ENCODE data around the gene CEP112. TPM values are rescaled to one million over a fixed set of nuclear protein-coding genes. Genes with fewer than 3 reads are reported as not detected.

The CEP112 gene
- total and polyA plus RNA-seq, 2 of the 4 experiments (the other 2 are of a cell fraction): 2.5 to 5.6 TPM

GRCh38 chr17:66076546-66077190 lies 115.3 kb downstream of the CEP112 start:
- no peak overlapping the region for H3K4me3 ChIP-seq (ENCODE audit: insufficient read depth, low read depth, low read length)
- no peak overlapping the region for H3K56ac ChIP-seq (ENCODE audit: extremely low read depth, insufficient read depth, low read length)
- H3K4me2 ChIP-seq (ENCODE audit: low read depth, low read length): no peak overlapping the region
- TF ChIP-seq RCOR1 (IDR thresholded peaks at IDR 0.05; ENCODE audit: insufficient replicate concordance, low read length): no peak
- no peak for TF ChIP-seq NFE2L2 (IDR thresholded peaks at IDR 0.05; ENCODE audit: low read depth, low read length)
- no peak for TF ChIP-seq ELK1 (IDR thresholded peaks at IDR 0.05; ENCODE audit: borderline replicate concordance, low read depth, low read length)
- no peaks in the 10 kb centered on the region for H4K20me1 ChIP-seq (ENCODE audit: insufficient read depth, low read length)
- ChIA-PET CTCF (no interaction called here), POLR2A (ENCODE audit: unreplicated experiment) (no interaction called here)
- in situ Hi-C loops (cut with MboI; ENCODE audit: low sequenced_read_pairs) (no loop called here), dilution Hi-C loops (cut with HindIII; ENCODE audit: low sequenced_read_pairs, unreplicated experiment) (no loop called here), intact Hi-C loops (cut with micrococcal nuclease) (no loop called here)
- no peak overlapping the region for H2BK5ac ChIP-seq (ENCODE audit: low read depth, low read length, poor library complexity, severe bottlenecking)
- 80% methylated on average over 1 of the region's 5 CpGs; no CpG with 5 or more reads in 1 of the 2 experiments for WGBS, 2 experiments (ENCODE audit: extremely low coverage in 2 of 2, insufficient read length in 1 of 2)
- H4K91ac ChIP-seq (ENCODE audit: insufficient read depth, low read depth, low read length): no peak overlapping the region
- H3K36me3 ChIP-seq (ENCODE audit: control insufficient read depth, insufficient read depth, low read length): no peaks in the 10 kb centered on the region
- no peaks in the 10 kb centered on the region for H3K4me1 ChIP-seq (ENCODE audit: control insufficient read depth, insufficient read depth, low read length)
- no TSS peak for BruUV-seq (replicated peaks)
- no peak overlapping the region for H3K4ac ChIP-seq (ENCODE audit: low read depth, low read length)
- H2AFZ ChIP-seq (replicated peaks; ENCODE audit: low read length, poor library complexity): no peak overlapping the region
- H2AK9ac ChIP-seq (replicated peaks; ENCODE audit: low read depth, low read length, poor library complexity): no peak overlapping the region
- no peaks in the 10 kb centered on the region for H3K27me3 ChIP-seq (ENCODE audit: control insufficient read depth, insufficient read depth, low read length)
- no peak overlapping the region for H2BK120ac ChIP-seq (ENCODE audit: low read depth, low read length)
- no peaks in the 10 kb centered on the region for H3K9me1 ChIP-seq (ENCODE audit: insufficient read depth, low read length)
- no peak overlapping the region for H3K23ac ChIP-seq (ENCODE audit: low read depth, low read length)
- no peak overlapping the region for H3K9ac ChIP-seq (ENCODE audit: low read depth, low read length)
- no peak overlapping the region for H2BK15ac ChIP-seq (ENCODE audit: low read depth, low read length)
- no peak for ATAC-seq (ENCODE audit: low read depth)
- no peak for DNase-seq
- H3K14ac ChIP-seq (replicated peaks; ENCODE audit: low read depth, low read length): no peak overlapping the region
- no peak overlapping the region for H4K5ac ChIP-seq (ENCODE audit: low read depth, low read length)
- no peak overlapping the region for H2BK20ac ChIP-seq (ENCODE audit: low read depth, low read length)
- no peak overlapping the region for H3K18ac ChIP-seq (ENCODE audit: low read depth, low read length)
- H4K8ac ChIP-seq (ENCODE audit: low read depth in 2 of 2, low read length in 2 of 2): no peak overlapping the region
- H3K27ac ChIP-seq (ENCODE audit: insufficient read depth, low read length): no peak overlapping the region
- no peak overlapping the region for H2AK5ac ChIP-seq (ENCODE audit: low read depth, low read length)
- no peaks in the 10 kb centered on the region for H3K79me1 ChIP-seq (ENCODE audit: low read depth in 1 of 2, low read length in 2 of 2)
- no peaks in the 10 kb centered on the region for H3K9me3 ChIP-seq (ENCODE audit: control insufficient read depth, insufficient read depth, low read length)

Measured in IMR-90 (cell line).